DOHH2 (cell line): ENCODE data around the gene TNFAIP3.

Experiments
- H3F3A ChIP-seq: fragments of 200-600 bp; sonication (generic), shearing (Covaris generic); 2 replicates; pipeline ENCODE4 v1.6.0; 2016; ENCODE audit warnings: antibody characterized with exemption, mild to moderate bottlenecking; ENCODE audit not compliant: control insufficient read depth, insufficient read depth
- H3K27ac ChIP-seq: fragments of 200-600 bp; sonication (generic); 2 replicates; pipeline ENCODE4 v1.5.1; 2014; ENCODE audit warnings: low read depth, mild to moderate bottlenecking, low read length, moderate library complexity
- H3K27me3 ChIP-seq: fragments of 200-600 bp; sonication (generic); 2 replicates; pipeline ENCODE4 v1.6.1; 2014; ENCODE audit warnings: mild to moderate bottlenecking, low read length, mixed read lengths; ENCODE audit not compliant: control insufficient read depth
- H3K36me3 ChIP-seq: fragments of 200-600 bp; sonication (generic); 2 replicates; pipeline ENCODE4 v1.6.1; 2014; ENCODE audit warnings: mild to moderate bottlenecking, low read length, moderate library complexity, mixed read lengths; ENCODE audit not compliant: control insufficient read depth
- H3K4me1 ChIP-seq: fragments of 200-600 bp; sonication (generic); 2 replicates; pipeline ENCODE4 v1.6.1; 2014; ENCODE audit warnings: mild to moderate bottlenecking, low read length, mixed read lengths; ENCODE audit not compliant: control insufficient read depth
- H3K4me2 ChIP-seq: fragments of 200-600 bp; sonication (generic); 2 replicates; pipeline ENCODE4 v1.6.0; 2014; ENCODE audit warnings: mild to moderate bottlenecking, low read length, moderate library complexity
- H3K4me3 ChIP-seq: fragments of 200-600 bp; sonication (generic); 2 replicates; pipeline ENCODE4 v1.5.1; 2014; ENCODE audit warnings: mild to moderate bottlenecking, low read length, mixed read lengths
- H3K79me2 ChIP-seq: fragments of 200-600 bp; sonication (generic); 2 replicates; pipeline ENCODE4 v1.6.1; 2014; ENCODE audit warnings: mild to moderate bottlenecking, low read length, mixed read lengths; ENCODE audit not compliant: control insufficient read depth
- H3K9me2 ChIP-seq: fragments of 200-600 bp; sonication (generic); replicated peaks from 2 replicates; pipeline ENCODE4 v1.6.1; 2014; ENCODE audit warnings: mild to moderate bottlenecking, low read length, mixed read lengths; ENCODE audit not compliant: control insufficient read depth
- H3K9me3 ChIP-seq: fragments of 200-600 bp; sonication (generic); 2 replicates; pipeline ENCODE4 v1.6.1; 2014; ENCODE audit warnings: antibody characterized with exemption, low read length, mixed read lengths; ENCODE audit not compliant: control insufficient read depth, insufficient read depth
- H4K20me1 ChIP-seq: fragments of 200-600 bp; sonication (generic); 2 replicates; pipeline ENCODE4 v1.6.0; 2014; ENCODE audit warnings: low read depth, mild to moderate bottlenecking, antibody characterized with exemption, low read length, moderate library complexity; ENCODE audit not compliant: control insufficient read depth, insufficient read depth
- CTCF ChIP-seq: fragments of 200-600 bp; sonication (generic); IDR thresholded peaks from one replicate; pipeline ENCODE4 v1.5.1; 2014; ENCODE audit warnings: antibody characterized with exemption, mild to moderate bottlenecking, low read depth, low read length; ENCODE audit not compliant: poor library complexity, severe bottlenecking
- EZH2phosphoT487 ChIP-seq: fragments of 200-600 bp; sonication (generic); IDR thresholded peaks from 2 replicates; pipeline ENCODE4 v1.6.1; 2017; ENCODE audit warnings: borderline replicate concordance, mild to moderate bottlenecking, antibody characterized with exemption, low read length, moderate library complexity, mixed read lengths

TNFAIP3 gene

GRCh38 chr6:137873273-137873762 is 6.3 kb downstream of the TNFAIP3 start:
- Histone ChIP-seq H3K4me2 (no peak overlapping the region), H3K36me3 (peaks cover 35% of the 10 kb centered on the region), H3K27ac (no peak overlapping the region), H3K27me3 (peaks cover 5% of the 10 kb centered on the region; the same call in 1 of the 2 replicates), H3K4me3 (no peak overlapping the region), H3K4me1 (peaks cover 44% of the 10 kb centered on the region), H4K20me1 (no peaks in the 10 kb centered on the region), H3F3A (no peaks in the 10 kb centered on the region; the same call in 1 of the 2 replicates), H3K79me2 (0 out of 2 replicates have a peak, but pooled peaks cover 3% of the 10 kb centered on the region), H3K9me3 (no peaks in the 10 kb centered on the region), H3K9me2 (no peaks in the 10 kb centered on the region)
- no peak for TF ChIP-seq CTCF
- TF ChIP-seq EZH2phosphoT487 = no peak

DNA sequence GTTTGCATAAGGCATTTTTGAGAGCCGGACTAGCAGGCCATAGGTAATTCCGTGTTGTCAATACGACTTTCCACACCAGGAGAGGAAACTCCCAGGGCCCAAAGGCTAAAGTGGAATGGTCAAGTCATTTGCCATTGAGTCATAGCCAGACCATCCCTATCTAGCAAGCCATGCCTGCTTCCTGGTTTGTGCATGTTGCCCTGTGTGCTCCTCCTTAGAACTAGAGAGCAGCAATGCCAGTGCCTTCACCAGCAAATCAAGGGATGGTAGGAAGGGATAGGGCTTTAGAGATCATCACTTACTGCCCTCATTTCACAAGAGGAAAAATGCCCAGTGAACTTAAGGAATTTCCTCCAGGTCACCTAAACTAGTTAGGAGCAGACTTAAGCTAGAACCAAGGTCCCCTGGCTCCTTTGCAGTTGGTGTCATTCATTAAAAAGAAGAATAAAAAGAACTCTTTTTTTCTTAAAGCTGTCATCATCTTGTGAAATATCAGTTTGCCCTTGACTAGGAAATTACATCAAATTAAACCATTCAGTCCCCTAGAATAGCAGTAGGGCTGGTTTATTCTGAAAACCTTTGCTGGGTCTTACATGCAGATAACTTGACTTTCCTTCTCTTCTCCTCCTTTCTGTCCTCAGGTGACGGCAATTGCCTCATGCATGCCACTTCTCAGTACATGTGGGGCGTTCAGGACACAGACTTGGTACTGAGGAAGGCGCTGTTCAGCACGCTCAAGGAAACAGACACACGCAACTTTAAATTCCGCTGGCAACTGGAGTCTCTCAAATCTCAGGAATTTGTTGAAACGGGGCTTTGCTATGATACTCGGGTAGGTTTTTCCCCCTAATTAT is 7.4 kb downstream of the TNFAIP3 start:
- no peaks in the 10 kb centered on the region for H3K79me2 ChIP-seq
- H3K36me3 ChIP-seq = peaks cover 43% of the 10 kb centered on the region
- no peak for TF ChIP-seq EZH2phosphoT487
- TF ChIP-seq CTCF = no peak

GRCh38 chr6:137875058-137875520 is 8.0 kb downstream of the TNFAIP3 start:
- no peak overlapping the region for H3K4me3 ChIP-seq
- 0 out of 2 replicates have a peak, but pooled peaks cover 2% of the 10 kb centered on the region for H3K27me3 ChIP-seq
- H3K4me1 ChIP-seq = peaks cover 36% of the 10 kb centered on the region
- no peaks in the 10 kb centered on the region for H3K9me2 ChIP-seq
- H3K4me2 ChIP-seq = no peak overlapping the region
- H3K27ac ChIP-seq = no peak overlapping the region
- TF ChIP-seq EZH2phosphoT487 (no peak), CTCF (no peak)
- H3K79me2 ChIP-seq = no peaks in the 10 kb centered on the region
- H3K9me3 ChIP-seq = no peaks in the 10 kb centered on the region
- H3K36me3 ChIP-seq = peaks cover 44% of the 10 kb centered on the region
- H3F3A ChIP-seq = no peaks in the 10 kb centered on the region; the same call in 1 of the 2 replicates
- no peaks in the 10 kb centered on the region for H4K20me1 ChIP-seq

More for the DNA sequence above, 7.4 kb downstream of the TNFAIP3 start:
- Histone ChIP-seq H3K4me1 (peaks cover 36% of the 10 kb centered on the region), H3K9me3 (no peaks in the 10 kb centered on the region), H3K9me2 (no peaks in the 10 kb centered on the region), H4K20me1 (no peaks in the 10 kb centered on the region), H3K4me3 (no peak overlapping the region), H3F3A (no peaks in the 10 kb centered on the region; the same call in 1 of the 2 replicates), H3K4me2 (no peak overlapping the region), H3K27me3 (peaks cover 5% of the 10 kb centered on the region; the same call in 1 of the 2 replicates), H3K27ac (no peak overlapping the region)
